Endodermal cell (in vitro differentiated cells): Measurements from ENCODE around the gene MAPRE2. TPM values are rescaled to one million over a fixed set of nuclear protein-coding genes. Genes with fewer than 3 reads are reported as not detected.

Experiments used
- DNase-seq: peaks from one replicate; pipeline ENCODE4 v3.0.0-alpha.2; 2017
- H3K27ac ChIP-seq: 2 replicates; pipeline ENCODE4 v1.5.1; 2013; ENCODE audit warnings: mild to moderate bottlenecking, low read depth, low read length, moderate library complexity
- H3K27me3 ChIP-seq: 2 replicates; pipeline ENCODE4 v1.6.1; 2013; ENCODE audit warnings: mild to moderate bottlenecking, low read length, moderate library complexity; ENCODE audit not compliant: insufficient read depth, control insufficient read depth, poor library complexity, severe bottlenecking
- H3K36me3 ChIP-seq: 2 replicates; pipeline ENCODE4 v1.7.0; 2013; ENCODE audit warnings: mild to moderate bottlenecking, low read length, moderate library complexity; ENCODE audit not compliant: control insufficient read depth, insufficient read depth
- H3K4me1 ChIP-seq: one replicate; pipeline ENCODE4 v1.7.0; 2013; ENCODE audit warnings: low read length; ENCODE audit not compliant: control insufficient read depth, insufficient read depth
- H3K4me3 ChIP-seq: 2 replicates; pipeline ENCODE4 v1.5.1; 2013; ENCODE audit warnings: mild to moderate bottlenecking, low read length, moderate library complexity
- H3K9ac ChIP-seq: 2 replicates; pipeline ENCODE4 v1.6.1; 2013; ENCODE audit warnings: mild to moderate bottlenecking, low read length, moderate library complexity; ENCODE audit not compliant: poor library complexity, severe bottlenecking; ENCODE audit errors: extremely low read depth
- H3K9me3 ChIP-seq: 2 replicates; pipeline ENCODE4 v1.6.1; 2013; ENCODE audit warnings: mild to moderate bottlenecking, low read length, moderate library complexity; ENCODE audit not compliant: control insufficient read depth
- H3K27ac Mint-ChIP-seq: 2 replicates; pipeline ENCODE4 v1.8.0; 2020; ENCODE audit warnings: mixed read lengths
- H3K27me3 Mint-ChIP-seq: 2 replicates; pipeline ENCODE4 v1.8.0; 2021; ENCODE audit warnings: mild to moderate bottlenecking, mixed read lengths; ENCODE audit not compliant: insufficient read depth
- H3K36me3 Mint-ChIP-seq: 2 replicates; pipeline ENCODE4 v1.8.0; 2020; ENCODE audit warnings: low read depth, mixed read lengths
- H3K4me1 Mint-ChIP-seq: 2 replicates; pipeline ENCODE4 v1.8.0; 2020; ENCODE audit warnings: mixed read lengths
- H3K4me3 Mint-ChIP-seq: 2 replicates; pipeline ENCODE4 v1.8.0; 2020; ENCODE audit warnings: mild to moderate bottlenecking, moderate library complexity, mixed read lengths
- H3K9me3 Mint-ChIP-seq: 2 replicates; pipeline ENCODE4 v1.8.0; 2020; ENCODE audit warnings: mild to moderate bottlenecking, mixed read lengths
- WGBS, 2 experiments: methylation state at CpG; one replicate each; pipeline versions ENCODE4 v1.1.5 to v1.1.7; 2013; ENCODE audit warnings: missing lambda C conversion rate in 2 of 2, mixed read lengths in 1 of 2; ENCODE audit not compliant: insufficient coverage in 1 of 2, insufficient read length in 1 of 2; 5-methylcytosine and 5-hydroxymethylcytosine counted together
- total RNA-seq, 2 donors: library from RNA; stranded (reverse); fragmentation: NEBNext Ultra II Directional in 1 of 2; extraction: Animal tissue kit (Norgen Biotek cat#: 25700) in 1 of 2; gene quantifications; 2 replicates in 1 of 2; 3 replicates in 1 of 2; pipeline ENCODE4 v1.2.1, GENCODE V29; 2021
- TF ChIP-seq, protein P1 (sequence below): fragments of 200-600 bp; sonication (generic); conservative IDR thresholded peaks from 2 replicates; pipeline ENCODE4 v1.5.0; 2021; ENCODE audit warnings: antibody characterized with exemption, mild to moderate bottlenecking

MAPRE2 gene
- total RNA-seq, 2 donors from 2014 or later = 15.2 to 16.5 TPM

DNA sequence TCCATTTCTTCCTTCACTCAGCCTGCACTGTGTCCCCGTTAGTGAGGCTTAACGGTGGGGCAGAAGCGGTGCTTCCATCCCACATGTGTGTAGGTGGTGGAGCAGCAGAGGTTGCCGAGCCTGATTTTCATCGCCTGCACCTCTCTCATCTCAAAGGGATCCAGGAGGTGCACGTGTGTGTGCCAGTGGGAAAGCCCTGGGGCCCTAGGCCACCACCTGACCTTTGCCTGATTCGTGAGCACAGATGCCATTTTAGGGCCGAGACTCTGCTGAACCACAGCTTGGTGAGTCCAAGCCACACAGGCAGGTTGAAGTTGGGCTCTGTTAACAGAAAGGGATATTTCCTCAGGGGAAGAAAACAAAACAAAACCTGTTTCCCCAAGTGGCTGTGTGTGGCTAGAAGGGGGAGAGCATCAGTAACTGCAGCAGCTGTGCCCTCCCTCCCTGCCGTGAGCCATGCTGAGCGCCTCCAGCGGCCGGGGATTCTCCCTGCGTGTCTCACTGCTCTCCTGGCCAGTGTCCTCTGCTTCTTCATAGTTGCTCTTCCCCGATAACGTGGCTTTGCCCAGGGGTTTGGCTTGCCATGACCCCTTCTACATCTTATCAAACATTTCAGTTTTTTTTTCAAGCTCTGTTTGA, 81.5 kb downstream of the MAPRE2 start:
- no peaks in the 10 kb centered on the region for H3K36me3 ChIP-seq
- no peak overlapping the region for H3K9ac ChIP-seq
- Mint-ChIP-seq H3K27ac (no peak overlapping the region), H3K4me1 (no peaks in the 10 kb centered on the region), H3K9me3 (no peaks in the 10 kb centered on the region), H3K27me3 (no peaks in the 10 kb centered on the region), H3K4me3 (no peak overlapping the region), H3K36me3 (no peaks in the 10 kb centered on the region)
- DNase-seq = peak; percentile 90
- peaks cover 2% of the 10 kb centered on the region for H3K4me1 ChIP-seq
- H3K9me3 ChIP-seq = no peaks in the 10 kb centered on the region
- H3K27ac ChIP-seq = no peak overlapping the region
- no peak overlapping the region for H3K4me3 ChIP-seq
- TF ChIP-seq, protein P1, sequence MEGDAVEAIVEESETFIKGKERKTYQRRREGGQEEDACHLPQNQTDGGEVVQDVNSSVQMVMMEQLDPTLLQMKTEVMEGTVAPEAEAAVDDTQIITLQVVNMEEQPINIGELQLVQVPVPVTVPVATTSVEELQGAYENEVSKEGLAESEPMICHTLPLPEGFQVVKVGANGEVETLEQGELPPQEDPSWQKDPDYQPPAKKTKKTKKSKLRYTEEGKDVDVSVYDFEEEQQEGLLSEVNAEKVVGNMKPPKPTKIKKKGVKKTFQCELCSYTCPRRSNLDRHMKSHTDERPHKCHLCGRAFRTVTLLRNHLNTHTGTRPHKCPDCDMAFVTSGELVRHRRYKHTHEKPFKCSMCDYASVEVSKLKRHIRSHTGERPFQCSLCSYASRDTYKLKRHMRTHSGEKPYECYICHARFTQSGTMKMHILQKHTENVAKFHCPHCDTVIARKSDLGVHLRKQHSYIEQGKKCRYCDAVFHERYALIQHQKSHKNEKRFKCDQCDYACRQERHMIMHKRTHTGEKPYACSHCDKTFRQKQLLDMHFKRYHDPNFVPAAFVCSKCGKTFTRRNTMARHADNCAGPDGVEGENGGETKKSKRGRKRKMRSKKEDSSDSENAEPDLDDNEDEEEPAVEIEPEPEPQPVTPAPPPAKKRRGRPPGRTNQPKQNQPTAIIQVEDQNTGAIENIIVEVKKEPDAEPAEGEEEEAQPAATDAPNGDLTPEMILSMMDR = peak; percentile 69
- no peaks in the 10 kb centered on the region for H3K27me3 ChIP-seq
- 70 to 80% methylated on average over 3 to 15 of the region's 15 CpGs for WGBS, 2 experiments

DNA sequence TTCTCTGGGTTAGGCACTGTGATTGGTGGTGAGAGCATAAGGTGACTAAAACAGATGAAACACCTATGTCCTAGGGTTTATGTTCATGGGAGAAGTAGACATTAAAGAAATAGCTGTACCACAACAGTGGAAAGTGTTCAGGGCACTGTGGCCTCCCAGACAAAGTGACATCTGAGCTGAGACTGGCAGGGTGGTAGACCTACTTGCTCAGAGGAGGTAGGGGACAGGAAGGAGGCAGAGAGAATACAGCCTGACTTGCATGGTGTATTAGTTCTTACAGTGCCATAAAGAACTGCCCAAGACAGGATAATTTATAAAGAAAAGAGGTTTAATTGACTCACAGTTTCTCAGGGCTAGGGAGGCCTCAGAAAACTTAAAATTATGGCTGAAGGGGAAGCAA, 82.6 kb downstream of the MAPRE2 start:
- no peak overlapping the region for H3K27ac Mint-ChIP-seq
- H3K9me3 Mint-ChIP-seq = no peaks in the 10 kb centered on the region
- Histone ChIP-seq H3K9ac (no peak overlapping the region), H3K36me3 (no peaks in the 10 kb centered on the region), H3K27me3 (no peaks in the 10 kb centered on the region), H3K4me3 (no peak overlapping the region), H3K27ac (no peak overlapping the region), H3K4me1 (peaks cover 2% of the 10 kb centered on the region), H3K9me3 (no peaks in the 10 kb centered on the region)
- no peak overlapping the region for H3K4me3 Mint-ChIP-seq
- H3K27me3 Mint-ChIP-seq = no peaks in the 10 kb centered on the region
- no peaks in the 10 kb centered on the region for H3K36me3 Mint-ChIP-seq
- DNase-seq = no peak
- TF ChIP-seq, protein P1 = no peak
- H3K4me1 Mint-ChIP-seq = no peaks in the 10 kb centered on the region

DNA sequence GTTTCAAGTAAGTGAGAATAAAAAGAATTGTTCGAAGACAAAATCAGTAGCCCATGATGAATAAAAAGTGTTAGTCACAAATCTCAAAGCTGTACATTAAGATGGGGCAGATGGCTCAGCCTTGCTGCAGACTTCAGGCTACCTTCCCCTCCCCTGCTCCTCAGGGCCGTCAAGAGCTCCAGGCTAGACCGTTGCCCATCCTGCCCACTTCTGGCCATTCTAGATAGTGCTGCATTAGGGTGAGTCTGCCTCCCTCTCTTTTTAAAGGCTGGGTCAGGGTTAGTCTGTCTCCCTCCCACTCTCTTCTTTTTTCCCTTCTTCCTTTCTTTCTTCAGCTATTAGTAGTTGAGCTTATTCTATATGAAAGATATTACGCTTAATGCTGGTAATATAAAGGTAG, 86.0 kb downstream of the MAPRE2 start:
- H3K36me3 ChIP-seq = no peaks in the 10 kb centered on the region
- H3K9me3 ChIP-seq = no peaks in the 10 kb centered on the region
- Mint-ChIP-seq H3K27me3 (no peaks in the 10 kb centered on the region), H3K36me3 (peaks cover 1% of the 10 kb centered on the region), H3K4me1 (no peaks in the 10 kb centered on the region), H3K9me3 (no peaks in the 10 kb centered on the region), H3K4me3 (no peak overlapping the region), H3K27ac (no peak overlapping the region)
- TF ChIP-seq, protein P1 = peak; percentile 73
- DNase-seq = peak; percentile 82
- no peak overlapping the region for H3K9ac ChIP-seq
- H3K4me3 ChIP-seq = no peak overlapping the region
- H3K4me1 ChIP-seq = peaks cover 2% of the 10 kb centered on the region
- WGBS, 2 experiments = 74 to 82% methylated on average over 1 to 3 of the region's 4 CpGs
- H3K27ac ChIP-seq = no peak overlapping the region
- no peaks in the 10 kb centered on the region for H3K27me3 ChIP-seq
